IMR-90 (cell line): ENCODE results near the gene ADCY5. TPM values are rescaled to one million over a fixed set of nuclear protein-coding genes. Genes with fewer than 3 reads are reported as not detected.

Experiments
- ATAC-seq: fragments of 200-7000 bp; cut with Tn5 transposase; 2 replicates; pipeline ENCODE4 v1.9.1; 2020; ENCODE audit warnings: low read depth, mild to moderate bottlenecking, moderate library complexity
- BruUV-seq: library from RNA; stranded (reverse); fragments of 400-500 nt; replicated peaks from 2 replicates; lab custom pipeline; 2021; lab: Mats Ljungman, UMichigan
- CTCF ChIA-PET: fragments of 300-600 bp; formaldehyde crosslinking; extraction: SDS; loops from one replicate; lab custom pipeline; 2021; ENCODE audit warnings: antibody characterized with exemption; lab: Yijun Ruan, JAX
- POLR2A ChIA-PET: fragments of 300-600 bp; sonication (Branson Sonifier 250); formaldehyde crosslinking; loops from one replicate; lab custom pipeline; 2022; ENCODE audit warnings: antibody characterized with exemption; ENCODE audit not compliant: unreplicated experiment; lab: Charles Lee
- DNase-seq: peaks from one replicate; pipeline ENCODE4 v3.0.0; 2013
- H2AFZ ChIP-seq: replicated peaks from 2 replicates; pipeline ENCODE3; 2013; ENCODE audit warnings: low read length, mild to moderate bottlenecking; ENCODE audit not compliant: poor library complexity
- H2AK5ac ChIP-seq: 2 replicates; pipeline ENCODE4 v1.6.1; 2013; ENCODE audit warnings: low read depth, low read length, inconsistent platforms
- H2AK9ac ChIP-seq: replicated peaks from 2 replicates; pipeline ENCODE3; 2013; ENCODE audit warnings: mild to moderate bottlenecking, low read depth, low read length, moderate library complexity; ENCODE audit not compliant: poor library complexity
- H2BK120ac ChIP-seq: 2 replicates; pipeline ENCODE4 v1.6.1; 2013; ENCODE audit warnings: low read depth, low read length, inconsistent platforms
- H2BK15ac ChIP-seq: 3 replicates; pipeline ENCODE4 v1.6.1; 2013; ENCODE audit warnings: low read depth, low read length, inconsistent platforms
- H2BK20ac ChIP-seq: 2 replicates; pipeline ENCODE4 v1.6.1; 2013; ENCODE audit warnings: low read depth, mild to moderate bottlenecking, inconsistent platforms, low read length, moderate library complexity
- H2BK5ac ChIP-seq: 2 replicates; pipeline ENCODE4 v1.6.1; 2013; ENCODE audit warnings: mild to moderate bottlenecking, low read depth, low read length, inconsistent platforms; ENCODE audit not compliant: poor library complexity, severe bottlenecking
- H3K14ac ChIP-seq: replicated peaks from 2 replicates; pipeline ENCODE4 v1.6.1; 2013; ENCODE audit warnings: low read depth, low read length, inconsistent platforms
- H3K18ac ChIP-seq: 2 replicates; pipeline ENCODE4 v1.6.1; 2013; ENCODE audit warnings: low read depth, low read length, control low read depth
- H3K23ac ChIP-seq: 2 replicates; pipeline ENCODE4 v1.6.1; 2013; ENCODE audit warnings: low read depth, low read length, inconsistent platforms
- H3K27ac ChIP-seq: 2 replicates; pipeline ENCODE4 v1.5.1; 2013; ENCODE audit warnings: mild to moderate bottlenecking, control low read depth, low read length; ENCODE audit not compliant: insufficient read depth
- H3K27me3 ChIP-seq: 2 replicates; pipeline ENCODE4 v1.6.1; 2013; ENCODE audit warnings: low read length; ENCODE audit not compliant: control insufficient read depth, insufficient read depth
- H3K36me3 ChIP-seq: 2 replicates; pipeline ENCODE4 v1.6.1; 2013; ENCODE audit warnings: low read length, mixed read lengths; ENCODE audit not compliant: control insufficient read depth, insufficient read depth
- H3K4ac ChIP-seq: 2 replicates; pipeline ENCODE4 v1.6.1; 2013; ENCODE audit warnings: low read depth, low read length, inconsistent platforms
- H3K4me1 ChIP-seq: 2 replicates; pipeline ENCODE4 v1.6.1; 2013; ENCODE audit warnings: low read length, mixed read lengths; ENCODE audit not compliant: control insufficient read depth, insufficient read depth
- H3K4me2 ChIP-seq: 2 replicates; pipeline ENCODE4 v1.6.1; 2013; ENCODE audit warnings: low read depth, mild to moderate bottlenecking, control low read depth, low read length, moderate library complexity
- H3K4me3 ChIP-seq: 2 replicates; pipeline ENCODE4 v1.5.1; 2013; ENCODE audit warnings: low read depth, mild to moderate bottlenecking, control low read depth, low read length, moderate library complexity; ENCODE audit not compliant: insufficient read depth
- H3K56ac ChIP-seq: 2 replicates; pipeline ENCODE4 v1.6.1; 2013; ENCODE audit warnings: low read length, inconsistent platforms; ENCODE audit not compliant: insufficient read depth; ENCODE audit errors: extremely low read depth
- H3K79me1 ChIP-seq, 2 experiments: 2 replicates each; pipeline ENCODE4 v1.6.1; 2013; ENCODE audit warnings: low read length in 2 of 2, inconsistent platforms in 1 of 2, low read depth in 1 of 2
- H3K9ac ChIP-seq: 2 replicates; pipeline ENCODE4 v1.6.1; 2013; ENCODE audit warnings: low read depth, low read length, control low read depth
- H3K9me1 ChIP-seq: 2 replicates; pipeline ENCODE4 v1.6.1; 2013; ENCODE audit warnings: low read length, inconsistent platforms; ENCODE audit not compliant: insufficient read depth
- H3K9me3 ChIP-seq: 2 replicates; pipeline ENCODE4 v1.6.1; 2013; ENCODE audit warnings: low read length; ENCODE audit not compliant: control insufficient read depth, insufficient read depth
- H4K20me1 ChIP-seq: 2 replicates; pipeline ENCODE4 v1.6.1; 2013; ENCODE audit warnings: low read length, inconsistent platforms; ENCODE audit not compliant: insufficient read depth
- H4K5ac ChIP-seq: 2 replicates; pipeline ENCODE4 v1.6.1; 2013; ENCODE audit warnings: mild to moderate bottlenecking, low read depth, low read length, control low read depth
- H4K8ac ChIP-seq, 2 experiments: 2 replicates each; pipeline ENCODE4 v1.6.1; 2013; ENCODE audit warnings: low read depth in 2 of 2, low read length in 2 of 2, control low read depth in 1 of 2, inconsistent platforms in 1 of 2
- H4K91ac ChIP-seq: 2 replicates; pipeline ENCODE4 v1.6.1; 2013; ENCODE audit warnings: low read depth, low read length, inconsistent platforms; ENCODE audit not compliant: insufficient read depth
- BHLHE40 ChIP-seq: fragments of 150-350 bp; IDR thresholded peaks from 2 replicates; pipeline ENCODE4 v1.6.1; 2016; ENCODE audit warnings: mild to moderate bottlenecking, low read depth, low read length
- ELK1 ChIP-seq: fragments of 150-350 bp; IDR thresholded peaks from 2 replicates; pipeline ENCODE4 v1.6.1; 2016; ENCODE audit warnings: low read depth, mild to moderate bottlenecking, low read length, moderate library complexity, borderline replicate concordance
- MAFK ChIP-seq: IDR thresholded peaks from 2 replicates; pipeline ENCODE4 v1.6.1; 2012; ENCODE audit warnings: low read depth, low read length, improper control_type of control experiment
- MAZ ChIP-seq: IDR thresholded peaks from 2 replicates; pipeline ENCODE4 v1.6.1; 2012; ENCODE audit warnings: low read depth, mild to moderate bottlenecking, low read length, improper control_type of control experiment, moderate library complexity, borderline replicate concordance
- MXI1 ChIP-seq: IDR thresholded peaks from 2 replicates; pipeline ENCODE4 v1.6.1; 2012; ENCODE audit warnings: low read depth, mild to moderate bottlenecking, low read length, moderate library complexity, borderline replicate concordance
- POLR2A ChIP-seq: IDR thresholded peaks from 2 replicates; pipeline ENCODE4 v1.6.1; 2012; ENCODE audit warnings: mild to moderate bottlenecking, low read depth, low read length
- RAD21 ChIP-seq: IDR thresholded peaks from 2 replicates; pipeline ENCODE4 v1.6.1; 2012; ENCODE audit warnings: low read length, improper control_type of control experiment
- RFX5 ChIP-seq: IDR thresholded peaks from 2 replicates; pipeline ENCODE4 v1.8.0; 2012; ENCODE audit warnings: low read depth, mild to moderate bottlenecking, low read length, moderate library complexity
- WGBS, 2 experiments: methylation state at CpG; one replicate each; pipeline versions ENCODE4 v1.1.5 to v1.1.7; 2013; ENCODE audit warnings: missing lambda C conversion rate in 2 of 2; ENCODE audit not compliant: insufficient read length in 1 of 2; ENCODE audit errors: extremely low coverage in 2 of 2; 5-methylcytosine and 5-hydroxymethylcytosine counted together
- dilution Hi-C: fragments of 300-500 bp; cut with HindIII; formaldehyde crosslinking; loops from one replicate; pipeline ENCODE4 v1.14.3; 2018; ENCODE audit warnings: low sequenced_read_pairs; ENCODE audit not compliant: unreplicated experiment
- in situ Hi-C: fragments of 300-500 bp; cut with MboI; formaldehyde crosslinking; loops from 3 replicates; pipeline ENCODE4 v1.14.3; 2019; ENCODE audit warnings: low sequenced_read_pairs, inconsistent platforms, mixed read lengths
- intact Hi-C: fragments of 100-400 bp; cut with micrococcal nuclease; formaldehyde crosslinking; loops from 2 replicates; pipeline ENCODE4 v1.10.0; 2022
- polyA plus RNA-seq, 3 experiments: library from polyadenylated mRNA; depleted of rRNA; stranded (reverse); fragments of >200 nt; gene quantifications; 2 replicates each; pipeline ENCODE4 v1.2.3, GENCODE V29; 2012; ENCODE audit warnings: low replicate concordance in 1 of 3
- total RNA-seq: library from RNA; depleted of rRNA; stranded (reverse); fragments of >200 nt; gene quantifications from 2 replicates; pipeline ENCODE4 v1.2.3, GENCODE V29; 2012

ADCY5 gene
- total and polyA plus RNA-seq, 2 of the 4 experiments (the other 2 are of a cell fraction) = 0.14 to 0.18 TPM

DNA sequence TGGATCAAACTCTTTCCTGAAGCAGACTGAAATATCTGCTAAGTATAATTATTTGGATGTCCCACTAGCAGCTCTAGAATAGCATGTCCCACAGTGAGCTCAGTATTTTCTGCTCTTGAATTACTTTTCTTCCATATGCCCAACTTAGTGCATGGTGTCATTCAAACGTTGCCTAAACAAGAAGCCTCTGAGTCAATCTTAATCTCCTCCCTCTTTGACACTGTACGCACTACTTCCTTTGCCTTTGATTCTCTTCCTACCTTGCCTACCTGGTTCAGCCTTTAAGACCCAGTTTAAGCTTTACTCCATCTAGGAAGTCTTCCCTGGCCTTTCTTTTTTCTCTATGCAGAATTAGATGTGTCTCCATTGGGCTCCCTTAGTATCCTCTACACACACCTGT, 192.6 kb downstream of the ADCY5 start:
- Histone ChIP-seq H3K4me1 (no peaks in the 10 kb centered on the region), H3K9ac (no peak overlapping the region), H3K23ac (no peak overlapping the region), H4K20me1 (no peaks in the 10 kb centered on the region; the same call in 1 of the 2 replicates), H2BK5ac (no peak overlapping the region), H3K79me1 (no peaks in the 10 kb centered on the region), H3K9me3 (no peaks in the 10 kb centered on the region), H3K27ac (no peak overlapping the region), H4K91ac (no peak overlapping the region), H3K56ac (no peak overlapping the region), H3K9me1 (no peaks in the 10 kb centered on the region), H2BK120ac (no peak overlapping the region), H2AK5ac (no peak overlapping the region), H2BK15ac (no peak overlapping the region), H4K5ac (no peak overlapping the region), H2AFZ (no peak overlapping the region), H2BK20ac (no peak overlapping the region), H3K14ac (no peak overlapping the region), H3K36me3 (peaks cover 2% of the 10 kb centered on the region; the same call in 1 of the 2 replicates), H3K27me3 (no peaks in the 10 kb centered on the region), H3K4me3 (no peak overlapping the region), H3K4ac (no peak overlapping the region), H4K8ac (no peak overlapping the region), H2AK9ac (no peak overlapping the region), H3K18ac (no peak overlapping the region), H3K4me2 (no peak overlapping the region)
- ATAC-seq (no peak), DNase-seq (no peak)
- in situ Hi-C loops (no loop called here), dilution Hi-C loops (no loop called here), intact Hi-C loops (loop anchor here (5.0 kb wide), 1 partner anchor 229 kb away; the partner anchor contains the start of gene SEMA5B)
- BruUV-seq = no TSS peak
- ChIA-PET POLR2A (no interaction called here), CTCF (interaction anchor here (0.6 to 1.1 kb wide), 2 partner anchors 10 to 49 kb away, joined by 3 read pairs; no protein-coding TSS in a partner anchor)
- WGBS, 2 experiments = 50% methylated on average over 1 of the region's 2 CpGs; no CpG with 5 or more reads in 1 of the 2 experiments
- no peak for TF ChIP-seq RFX5
- no peak for TF ChIP-seq MAZ
- TF ChIP-seq MXI1 = no peak
- TF ChIP-seq BHLHE40 = no peak
- no peak for TF ChIP-seq POLR2A
- no peak for TF ChIP-seq ELK1
- no peak for TF ChIP-seq MAFK
- TF ChIP-seq RAD21 = no peak
